A549 (cell line): ENCODE data around the gene ADARB1. TPM values are rescaled to one million over a fixed set of nuclear protein-coding genes. Genes with fewer than 3 reads are reported as not detected.

Experiments
- ATAC-seq, 2 experiments: fragments of 200-7000 bp in 1 of 2; fragments of >200 bp in 1 of 2; cut with Nextera tagmentation in 1 of 2; cut with Tn5 transposase in 1 of 2; 3 replicates each; pipeline versions ENCODE4 v1.8.0 to v1.9.1; 2018 to 2020; ENCODE audit warnings: mild to moderate bottlenecking in 1 of 2, moderate library complexity in 1 of 2
- CTCF ChIA-PET: fragments of 300-600 bp; sonication (Branson Sonifier 250); formaldehyde crosslinking; extraction: SDS; loops from one replicate; lab custom pipeline; 2021; ENCODE audit warnings: antibody characterized with exemption, inconsistent platforms; lab: Yijun Ruan, JAX
- POLR2A ChIA-PET: fragments of 350-600 bp; formaldehyde crosslinking; extraction: SDS; loops from one replicate; lab custom pipeline; 2021; ENCODE audit warnings: antibody characterized with exemption, inconsistent platforms; lab: Yijun Ruan, JAX
- DNase-seq, 2 experiments: peaks; one replicate each; pipeline versions ENCODE4 v3.0.0 to v3.0.0-alpha.2; 2011 to 2016; ENCODE audit warnings: low read depth in 1 of 2, low spot score in 1 of 2
- FAIRE-seq: peaks from 2 replicates; lab custom pipeline; 2011; peaks lifted over from hg19 to GRCh38; lab: Jason Lieb, UNC
- H3K27ac ChIP-seq, 2 experiments: fragments of >200 bp; sonication (Bioruptor Twin); formaldehyde crosslinking; 3 replicates each; pipeline ENCODE4 v1.5.1; 2016 to 2017
- H3K4me1 ChIP-seq: fragments of >200 bp; sonication (Bioruptor Twin); formaldehyde crosslinking; 3 replicates; pipeline ENCODE4 v1.6.1; 2016
- H3K4me2 ChIP-seq: fragments of >200 bp; sonication (Bioruptor Twin); formaldehyde crosslinking; 3 replicates; pipeline ENCODE4 v1.6.1; 2016
- H3K4me3 ChIP-seq: fragments of >200 bp; sonication (Bioruptor Twin); formaldehyde crosslinking; 3 replicates; pipeline ENCODE4 v1.5.1; 2016
- H3K9me3 ChIP-seq: fragments of >200 bp; sonication (Bioruptor Twin); formaldehyde crosslinking; 3 replicates; pipeline ENCODE4 v1.6.1; 2016
- CBX2 ChIP-seq: fragments of 200-600 bp; sonication (generic); IDR thresholded peaks from 2 replicates; pipeline ENCODE4 v1.6.1; 2016; ENCODE audit warnings: low read depth, mild to moderate bottlenecking, borderline replicate concordance
- CHD4 ChIP-seq: fragments of 200-600 bp; sonication (generic); IDR thresholded peaks from 2 replicates; pipeline ENCODE4 v1.6.1; 2016; ENCODE audit warnings: antibody characterized with exemption, mild to moderate bottlenecking, borderline replicate concordance
- EHF ChIP-seq: fragments of 250-450 bp; sonication (Bioruptor Pico); IDR thresholded peaks from 2 replicates; pipeline ENCODE4 v1.5.0; 2020; ENCODE audit warnings: mild to moderate bottlenecking
- EHMT2 ChIP-seq: fragments of 200-600 bp; sonication (generic); IDR thresholded peaks from 2 replicates; pipeline ENCODE4 v1.6.1; 2016; ENCODE audit warnings: antibody characterized with exemption, low read depth, mild to moderate bottlenecking, moderate library complexity
- HOXB13 ChIP-seq: fragments of 250-450 bp; sonication (Bioruptor Pico); IDR thresholded peaks from 2 replicates; pipeline ENCODE4 v1.5.0; 2020; ENCODE audit warnings: low read depth, mild to moderate bottlenecking, moderate library complexity
- JUN ChIP-seq, 2 experiments: fragments of >200 bp; sonication (Bioruptor Twin); formaldehyde crosslinking; IDR thresholded peaks; 2 replicates in 1 of 2; 3 replicates in 1 of 2; pipeline ENCODE4 v1.6.1; 2016 to 2017
- JUNB ChIP-seq: fragments of >200 bp; sonication (Bioruptor Twin); formaldehyde crosslinking; IDR thresholded peaks from 2 replicates; pipeline ENCODE4 v1.6.1; 2016
- MAFK ChIP-seq: fragments of 450-650 bp; IDR thresholded peaks from 2 replicates; pipeline ENCODE4 v1.6.1; 2014; ENCODE audit not compliant: partially characterized antibody
- MAZ ChIP-seq: fragments of 150-350 bp; IDR thresholded peaks from 2 replicates; pipeline ENCODE4 v1.6.1; 2014; ENCODE audit warnings: antibody characterized with exemption, low read depth, low read length, borderline replicate concordance
- MYC ChIP-seq: IDR thresholded peaks from 2 replicates; pipeline ENCODE4 v1.6.1; 2012; ENCODE audit warnings: mild to moderate bottlenecking, inconsistent platforms, low read length, improper control_type of control experiment, borderline replicate concordance
- NPAS2 ChIP-seq: fragments of 250-450 bp; sonication (Bioruptor Pico); IDR thresholded peaks from 2 replicates; pipeline ENCODE4 v1.8.0; 2022; ENCODE audit warnings: mild to moderate bottlenecking, moderate library complexity, borderline replicate concordance
- PHF8 ChIP-seq: fragments of 200-600 bp; sonication (generic); IDR thresholded peaks from 2 replicates; pipeline ENCODE4 v1.6.1; 2016; ENCODE audit warnings: low read depth, mild to moderate bottlenecking, antibody characterized with exemption, moderate library complexity, borderline replicate concordance
- RAD21 ChIP-seq, 2 experiments: fragments of >200 bp in 1 of 2; sonication (Bioruptor Twin) in 1 of 2; formaldehyde crosslinking in 1 of 2; IDR thresholded peaks in 1 of 2; conservative IDR thresholded peaks in 1 of 2; 2 replicates in 1 of 2; 3 replicates in 1 of 2; pipeline ENCODE4 v1.6.1; 2012 to 2018; ENCODE audit warnings: inconsistent platforms in 1 of 2
- RARB ChIP-seq: fragments of 250-450 bp; sonication (Bioruptor Pico); IDR thresholded peaks from 2 replicates; pipeline ENCODE4 v1.8.0; 2021; ENCODE audit warnings: mild to moderate bottlenecking, moderate library complexity
- RNF2 ChIP-seq: fragments of 200-600 bp; sonication (generic); IDR thresholded peaks from 2 replicates; pipeline ENCODE4 v1.6.1; 2016; ENCODE audit warnings: low read depth, mild to moderate bottlenecking, antibody characterized with exemption, moderate library complexity, borderline replicate concordance
- SMC3 ChIP-seq: fragments of >200 bp; sonication (Bioruptor Twin); formaldehyde crosslinking; IDR thresholded peaks from 3 replicates; pipeline ENCODE4 v1.6.1; 2018; ENCODE audit warnings: inconsistent platforms
- ZFP36 ChIP-seq: fragments of 450-650 bp; IDR thresholded peaks from 2 replicates; pipeline ENCODE4 v1.6.1; 2014; ENCODE audit warnings: borderline replicate concordance; ENCODE audit not compliant: partially characterized antibody
- WGBS: methylation state at CpG from one replicate; pipeline ENCODE4 v1.1.6; 2017; ENCODE audit errors: missing lambda C conversion rate; 5-methylcytosine and 5-hydroxymethylcytosine counted together
- polyA plus RNA-seq, 4 experiments: library from polyadenylated mRNA; depleted of rRNA in 3 of 4; stranded (reverse); fragments of >200 nt; fragmentation: RNase III in 1 of 4; extraction: RNeasy Plus Mini Kit Qiagen cat#74134 plus additional on column Dnase treatment in 1 of 4; gene quantifications; 2 replicates in 3 of 4; 3 replicates in 1 of 4; pipeline ENCODE4 v1.2.3, GENCODE V29; 2011 to 2017
- TF ChIP-seq, protein P1 (sequence below): fragments of 450-650 bp; IDR thresholded peaks from 2 replicates; pipeline ENCODE4 v1.6.1; 2014; ENCODE audit warnings: antibody characterized with exemption
- TF ChIP-seq, protein P2 (sequence below): IDR thresholded peaks from 2 replicates; pipeline ENCODE4 v1.6.1; 2012; ENCODE audit warnings: low read depth, borderline replicate concordance
- TF ChIP-seq, protein P3 (sequence below): fragments of 200-600 bp; sonication (generic); IDR thresholded peaks from 2 replicates; pipeline ENCODE4 v1.6.1; 2016; ENCODE audit warnings: antibody characterized with exemption, mild to moderate bottlenecking, moderate library complexity
- TF ChIP-seq, protein P4 (sequence below): fragments of >200 bp; sonication (Bioruptor Twin); formaldehyde crosslinking; IDR thresholded peaks from 2 replicates; pipeline ENCODE4 v1.6.1; 2016

Gene ADARB1
- polyA plus RNA-seq, 2 of the 4 experiments (the other 2 are of a cell fraction): 3.2 to 5.7 TPM

DNA sequence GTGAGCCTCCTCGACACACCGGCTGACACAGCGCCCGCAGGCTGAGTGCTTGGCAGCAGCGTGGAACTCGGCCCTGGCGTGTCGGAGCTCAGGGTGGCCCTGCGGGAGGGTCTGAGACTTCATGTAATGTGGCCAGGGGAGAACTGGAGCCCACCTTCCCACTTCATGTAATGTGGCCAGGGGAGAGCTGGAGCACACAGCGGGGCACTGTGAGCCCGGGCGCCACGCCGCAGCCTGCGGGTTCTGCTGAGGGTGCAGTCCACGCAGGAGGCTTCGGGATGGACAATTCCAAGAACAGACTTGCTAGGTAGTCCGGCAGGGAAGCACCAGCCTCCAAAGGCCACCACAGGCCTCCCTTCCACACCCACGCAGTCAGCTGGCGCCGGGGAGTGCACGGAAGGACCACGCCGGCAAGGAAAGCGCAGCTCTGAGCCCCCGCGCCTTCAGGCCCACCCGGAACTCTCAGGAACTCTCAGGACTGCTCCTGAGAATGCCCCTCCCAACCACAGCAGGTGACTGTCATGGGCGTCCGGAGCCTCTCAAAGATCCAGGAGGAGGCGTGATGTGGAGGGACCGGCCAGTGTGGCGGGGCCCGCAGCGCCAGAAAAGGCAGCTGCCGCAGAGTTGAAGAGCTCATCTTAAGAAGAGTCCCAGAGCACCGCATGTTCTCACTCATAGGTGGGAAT, 19.3 kb upstream of the ADARB1 start:
- ATAC-seq (peak in 1 of 2 experiments; percentile 70; a peak in 2 of 6 replicates), FAIRE-seq (peak; percentile 74), DNase-seq (no peak)
- H3K4me3 ChIP-seq: no peak overlapping the region
- no peak overlapping the region for H3K27ac ChIP-seq
- H3K4me2 ChIP-seq: no peak overlapping the region
- ChIA-PET CTCF (interaction anchor here (0.6 to 1.7 kb wide), 10 partner anchors 9 to 398 kb away, joined by 3 to 9 read pairs (median 4); no protein-coding TSS in a partner anchor), POLR2A (no interaction called here)
- H3K9me3 ChIP-seq: no peaks in the 10 kb centered on the region
- TF ChIP-seq RNF2 (no peak), EHMT2 (no peak), MYC (no peak), NPAS2 (CRISPR knock-in tag) (no peak), SMC3 (no peak), JUNB (no peak), EHF (CRISPR knock-in tag) (no peak), MAFK (no peak), HOXB13 (no peak)
- 68% methylated on average over 19 of the region's 37 CpGs for WGBS
- H3K4me1 ChIP-seq: peaks cover 13% of the 10 kb centered on the region; the same call in 2 of the 3 replicates

DNA sequence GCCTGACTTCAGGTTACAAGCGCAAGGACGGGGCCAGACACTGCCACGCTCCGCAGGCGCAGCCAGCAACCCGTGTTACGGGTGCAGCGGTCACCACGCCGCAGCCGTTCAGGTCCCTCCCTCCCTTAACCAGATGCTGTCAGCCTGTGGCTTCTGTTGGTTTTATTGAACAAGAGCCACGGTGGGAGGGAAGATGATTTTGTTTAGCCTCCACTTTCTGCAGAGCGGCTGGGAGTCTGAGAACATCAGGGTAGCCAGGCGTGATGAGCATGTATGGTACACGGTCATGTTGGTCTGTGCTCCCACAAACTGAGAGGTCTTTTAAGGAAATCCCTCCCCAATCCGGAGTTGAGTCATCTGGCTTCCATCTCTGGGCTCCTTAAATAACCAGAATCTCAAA, 18.5 kb upstream of the ADARB1 start:
- FAIRE-seq (no peak), ATAC-seq (no peak), DNase-seq (no peak)
- Histone ChIP-seq H3K4me2 (no peak overlapping the region), H3K27ac (no peak overlapping the region), H3K4me3 (no peak overlapping the region), H3K9me3 (no peaks in the 10 kb centered on the region), H3K4me1 (peaks cover 7% of the 10 kb centered on the region; the same call in 2 of the 3 replicates)
- TF ChIP-seq JUN (IDR thresholded peaks at IDR 0.05): no peak
- no peak for TF ChIP-seq CHD4
- no peak for TF ChIP-seq RARB (CRISPR knock-in tag)
- TF ChIP-seq, protein P1, sequence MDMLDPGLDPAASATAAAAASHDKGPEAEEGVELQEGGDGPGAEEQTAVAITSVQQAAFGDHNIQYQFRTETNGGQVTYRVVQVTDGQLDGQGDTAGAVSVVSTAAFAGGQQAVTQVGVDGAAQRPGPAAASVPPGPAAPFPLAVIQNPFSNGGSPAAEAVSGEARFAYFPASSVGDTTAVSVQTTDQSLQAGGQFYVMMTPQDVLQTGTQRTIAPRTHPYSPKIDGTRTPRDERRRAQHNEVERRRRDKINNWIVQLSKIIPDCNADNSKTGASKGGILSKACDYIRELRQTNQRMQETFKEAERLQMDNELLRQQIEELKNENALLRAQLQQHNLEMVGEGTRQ: no peak
- TF ChIP-seq MAZ: no peak
- TF ChIP-seq RNF2: no peak
- no peak for TF ChIP-seq CBX2
- TF ChIP-seq PHF8: no peak
- TF ChIP-seq RAD21 (conservative IDR thresholded peaks at IDR 0.05 in 1 of 2, IDR thresholded peaks at IDR 0.05 in 1 of 2): no peak
- TF ChIP-seq, protein P2, sequence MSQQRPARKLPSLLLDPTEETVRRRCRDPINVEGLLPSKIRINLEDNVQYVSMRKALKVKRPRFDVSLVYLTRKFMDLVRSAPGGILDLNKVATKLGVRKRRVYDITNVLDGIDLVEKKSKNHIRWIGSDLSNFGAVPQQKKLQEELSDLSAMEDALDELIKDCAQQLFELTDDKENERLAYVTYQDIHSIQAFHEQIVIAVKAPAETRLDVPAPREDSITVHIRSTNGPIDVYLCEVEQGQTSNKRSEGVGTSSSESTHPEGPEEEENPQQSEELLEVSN: no peak
- TF ChIP-seq ZFP36: no peak
- TF ChIP-seq, protein P3, sequence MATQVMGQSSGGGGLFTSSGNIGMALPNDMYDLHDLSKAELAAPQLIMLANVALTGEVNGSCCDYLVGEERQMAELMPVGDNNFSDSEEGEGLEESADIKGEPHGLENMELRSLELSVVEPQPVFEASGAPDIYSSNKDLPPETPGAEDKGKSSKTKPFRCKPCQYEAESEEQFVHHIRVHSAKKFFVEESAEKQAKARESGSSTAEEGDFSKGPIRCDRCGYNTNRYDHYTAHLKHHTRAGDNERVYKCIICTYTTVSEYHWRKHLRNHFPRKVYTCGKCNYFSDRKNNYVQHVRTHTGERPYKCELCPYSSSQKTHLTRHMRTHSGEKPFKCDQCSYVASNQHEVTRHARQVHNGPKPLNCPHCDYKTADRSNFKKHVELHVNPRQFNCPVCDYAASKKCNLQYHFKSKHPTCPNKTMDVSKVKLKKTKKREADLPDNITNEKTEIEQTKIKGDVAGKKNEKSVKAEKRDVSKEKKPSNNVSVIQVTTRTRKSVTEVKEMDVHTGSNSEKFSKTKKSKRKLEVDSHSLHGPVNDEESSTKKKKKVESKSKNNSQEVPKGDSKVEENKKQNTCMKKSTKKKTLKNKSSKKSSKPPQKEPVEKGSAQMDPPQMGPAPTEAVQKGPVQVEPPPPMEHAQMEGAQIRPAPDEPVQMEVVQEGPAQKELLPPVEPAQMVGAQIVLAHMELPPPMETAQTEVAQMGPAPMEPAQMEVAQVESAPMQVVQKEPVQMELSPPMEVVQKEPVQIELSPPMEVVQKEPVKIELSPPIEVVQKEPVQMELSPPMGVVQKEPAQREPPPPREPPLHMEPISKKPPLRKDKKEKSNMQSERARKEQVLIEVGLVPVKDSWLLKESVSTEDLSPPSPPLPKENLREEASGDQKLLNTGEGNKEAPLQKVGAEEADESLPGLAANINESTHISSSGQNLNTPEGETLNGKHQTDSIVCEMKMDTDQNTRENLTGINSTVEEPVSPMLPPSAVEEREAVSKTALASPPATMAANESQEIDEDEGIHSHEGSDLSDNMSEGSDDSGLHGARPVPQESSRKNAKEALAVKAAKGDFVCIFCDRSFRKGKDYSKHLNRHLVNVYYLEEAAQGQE: no peak
- TF ChIP-seq, protein P4, sequence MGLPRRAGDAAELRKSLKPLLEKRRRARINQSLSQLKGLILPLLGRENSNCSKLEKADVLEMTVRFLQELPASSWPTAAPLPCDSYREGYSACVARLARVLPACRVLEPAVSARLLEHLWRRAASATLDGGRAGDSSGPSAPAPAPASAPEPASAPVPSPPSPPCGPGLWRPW: no peak
- ChIA-PET POLR2A (no interaction called here), CTCF (interaction anchor here (1.7 kb wide), 1 partner anchor 84 kb away, joined by 5 read pairs; no protein-coding TSS in a partner anchor)
- 68% methylated on average over 16 of the region's 16 CpGs for WGBS
